B cell (primary cell): ENCODE data around the gene TMTC3.

Source experiments
- EZH2 ChIP-seq: IDR thresholded peaks from 2 replicates; pipeline ENCODE4 v1.6.1; 2012; ENCODE audit warnings: borderline replicate concordance, low read depth, mild to moderate bottlenecking, moderate library complexity, low read length; ENCODE audit not compliant: insufficient read depth, poor library complexity, severe bottlenecking
- TF ChIP-seq, protein P1 (sequence below): fragments of 200-600 bp; IDR thresholded peaks from one replicate; pipeline ENCODE4 v1.8.0; 2022; ENCODE audit warnings: antibody characterized with exemption, mild to moderate bottlenecking

DNA sequence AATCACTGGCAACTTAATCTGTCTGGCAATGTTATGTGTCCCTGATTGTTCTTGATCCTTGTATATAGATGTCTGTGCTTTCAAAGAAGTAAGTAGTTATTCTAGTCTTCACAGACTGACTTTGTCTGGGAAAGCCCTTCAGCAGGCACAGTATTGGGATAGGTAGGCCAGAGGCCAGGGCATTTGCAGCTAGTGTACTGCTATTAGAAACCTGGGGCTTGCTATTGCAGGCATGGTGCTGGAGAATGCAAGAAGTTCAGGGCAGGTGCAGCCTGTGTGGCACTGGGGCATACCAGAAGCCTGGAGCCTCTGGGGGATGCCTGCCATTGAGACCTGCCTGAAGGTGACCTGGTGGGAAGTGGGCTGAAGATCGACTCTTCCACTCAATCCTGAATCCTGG is 96.3 kb downstream of the TMTC3 start:
- TF ChIP-seq, protein P1, sequence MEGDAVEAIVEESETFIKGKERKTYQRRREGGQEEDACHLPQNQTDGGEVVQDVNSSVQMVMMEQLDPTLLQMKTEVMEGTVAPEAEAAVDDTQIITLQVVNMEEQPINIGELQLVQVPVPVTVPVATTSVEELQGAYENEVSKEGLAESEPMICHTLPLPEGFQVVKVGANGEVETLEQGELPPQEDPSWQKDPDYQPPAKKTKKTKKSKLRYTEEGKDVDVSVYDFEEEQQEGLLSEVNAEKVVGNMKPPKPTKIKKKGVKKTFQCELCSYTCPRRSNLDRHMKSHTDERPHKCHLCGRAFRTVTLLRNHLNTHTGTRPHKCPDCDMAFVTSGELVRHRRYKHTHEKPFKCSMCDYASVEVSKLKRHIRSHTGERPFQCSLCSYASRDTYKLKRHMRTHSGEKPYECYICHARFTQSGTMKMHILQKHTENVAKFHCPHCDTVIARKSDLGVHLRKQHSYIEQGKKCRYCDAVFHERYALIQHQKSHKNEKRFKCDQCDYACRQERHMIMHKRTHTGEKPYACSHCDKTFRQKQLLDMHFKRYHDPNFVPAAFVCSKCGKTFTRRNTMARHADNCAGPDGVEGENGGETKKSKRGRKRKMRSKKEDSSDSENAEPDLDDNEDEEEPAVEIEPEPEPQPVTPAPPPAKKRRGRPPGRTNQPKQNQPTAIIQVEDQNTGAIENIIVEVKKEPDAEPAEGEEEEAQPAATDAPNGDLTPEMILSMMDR: no peak
- no peak for TF ChIP-seq EZH2
